ENCODE data around the gene TRNT1. TPM values are rescaled to one million over a fixed set of nuclear protein-coding genes. Genes with fewer than 3 reads are reported as not detected.
A peak's percentile ranks its signal among the peaks of the same experiment; 100 is the strongest.

Gene TRNT1
- 33.9 and 42.8 TPM in 2 replicates for total RNA-seq (2014; rRNA removed; shearing (Covaris generic))
- 25.2 and 36.4 TPM in 2 replicates for polyA plus RNA-seq (2016; fragmentation: Nextera tagmentation; extraction: Ambion mirVana)
- long read RNA-seq, transcript TRNT1-201 (8 exons, 2,276 nt): major isoform, 12 of 20 reads
- long read RNA-seq, partial matches to known transcripts: 4 of 20 reads
- long read RNA-seq, other reads (novel, unspliced or antisense): 4 of 20 reads

DNA sequence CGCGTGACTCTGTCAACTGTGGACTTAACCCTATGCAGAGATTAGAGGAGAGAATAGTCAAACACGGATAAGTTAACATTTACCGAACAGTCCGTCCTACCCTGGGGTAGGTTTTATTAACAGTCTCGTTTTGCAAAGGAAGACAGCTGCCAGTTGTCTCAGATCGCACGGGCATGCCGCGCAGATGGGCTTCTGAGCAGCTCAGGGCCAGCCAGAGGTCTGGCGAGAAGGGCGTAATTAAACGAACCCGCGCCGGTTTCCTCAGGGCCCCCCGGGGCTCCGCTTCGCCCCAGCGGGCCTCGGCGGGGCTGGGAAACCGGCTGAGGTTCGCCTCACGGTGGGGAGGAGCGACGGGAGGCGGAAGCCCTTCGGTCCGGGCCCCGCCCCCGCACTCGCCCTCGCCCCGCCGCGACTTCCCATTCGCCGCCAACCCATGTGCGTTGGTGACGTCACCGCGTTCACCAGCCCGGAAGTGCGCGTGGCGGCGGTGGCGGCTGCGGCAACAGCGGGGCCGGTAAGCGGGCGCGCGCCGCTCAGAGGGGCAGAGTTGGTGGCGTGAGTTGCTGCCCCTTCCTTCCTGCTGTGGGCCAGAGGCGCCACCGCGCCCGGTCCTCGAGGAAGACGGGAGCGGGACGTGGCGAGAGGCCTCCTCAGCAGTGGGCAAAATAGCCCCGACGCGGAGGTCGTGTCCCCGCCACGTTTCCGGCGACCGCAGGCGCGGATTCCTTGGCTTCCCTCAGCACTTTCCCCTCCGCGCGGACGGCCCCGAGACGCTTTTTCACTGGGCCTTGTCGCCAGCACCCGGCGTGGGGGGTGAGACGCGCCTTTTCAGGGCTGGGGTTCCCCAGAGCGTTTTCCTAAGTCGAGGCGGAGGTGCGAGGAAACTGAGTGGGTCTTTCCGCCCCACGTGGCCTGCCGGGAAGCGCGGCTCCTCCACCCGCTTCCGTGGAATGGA lies at the start of gene TRNT1:
Gene TRNT1 (plus strand): TSS at position 464 of the 955 bp plus-strand sequence. CDS start 2,101 bp downstream, outside the sequence.
- H3K4me3 ChIP-seq: peak within 1 kb of the TSS; percentile 97
- H3K4me2 ChIP-seq: peak within 1 kb of the TSS; percentile 99
- Mint-ChIP-seq H3K36me3 (ENCODE audit: low read depth) (peaks cover 37% of the 10 kb centered on the region), H3K27ac (peak within 1 kb of the TSS; percentile 83), H3K9me3 (peaks cover 45% of the 10 kb centered on the region), H3K27me3 (ENCODE audit: insufficient read depth, low read depth, poor library complexity) (peaks cover 6% of the 10 kb centered on the region), H3K4me1 (peaks cover 6% of the 10 kb centered on the region; the same call in 2 of the 3 replicates), H3K4me3 (peak within 1 kb of the TSS; percentile 96)
- DNase-seq (ENCODE audit: low spot score) (peak; percentile 97), ATAC-seq (peak; percentile 95)
- peak within 1 kb of the TSS; percentile 92 for H2AFZ ChIP-seq
- TF ChIP-seq, protein P1, sequence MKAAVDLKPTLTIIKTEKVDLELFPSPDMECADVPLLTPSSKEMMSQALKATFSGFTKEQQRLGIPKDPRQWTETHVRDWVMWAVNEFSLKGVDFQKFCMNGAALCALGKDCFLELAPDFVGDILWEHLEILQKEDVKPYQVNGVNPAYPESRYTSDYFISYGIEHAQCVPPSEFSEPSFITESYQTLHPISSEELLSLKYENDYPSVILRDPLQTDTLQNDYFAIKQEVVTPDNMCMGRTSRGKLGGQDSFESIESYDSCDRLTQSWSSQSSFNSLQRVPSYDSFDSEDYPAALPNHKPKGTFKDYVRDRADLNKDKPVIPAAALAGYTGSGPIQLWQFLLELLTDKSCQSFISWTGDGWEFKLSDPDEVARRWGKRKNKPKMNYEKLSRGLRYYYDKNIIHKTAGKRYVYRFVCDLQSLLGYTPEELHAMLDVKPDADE (IDR thresholded peaks at IDR 0.05): peak; percentile 63; the same call in 1 of the 2 replicates
- no peak for TF ChIP-seq ZNF114 (CRISPR knock-in tag; IDR thresholded peaks at IDR 0.05)
- TF ChIP-seq POLR2AphosphoS5 (IDR thresholded peaks at IDR 0.05; ENCODE audit: low read depth): peak; percentile 89
- TF ChIP-seq CREB1 (CRISPR knock-in tag; IDR thresholded peaks at IDR 0.05; ENCODE audit: low read depth): peak; percentile 97
- no peaks in the 10 kb centered on the region for H3K9me2 ChIP-seq (ENCODE audit: insufficient read depth)
- no peaks in the 10 kb centered on the region for H3K27me3 ChIP-seq (ENCODE audit: insufficient read depth)
- peaks cover 6% of the 10 kb centered on the region; the same call in 1 of the 2 replicates for H3K4me1 ChIP-seq (ENCODE audit: insufficient read depth)
- H3K79me2 ChIP-seq (replicated peaks; ENCODE audit: insufficient read depth): peaks cover 31% of the 10 kb centered on the region
- peak within 1 kb of the TSS; percentile 76 for H3K27ac ChIP-seq (ENCODE audit: low read depth)
- peaks cover 26% of the 10 kb centered on the region for H3K36me3 ChIP-seq (ENCODE audit: insufficient read depth)
- peaks cover 7% of the 10 kb centered on the region; the same call in 1 of the 2 replicates for H3F3A ChIP-seq (replicated peaks; ENCODE audit: low read depth)
- 0 out of 2 replicates have a peak, but pooled peaks cover 7% of the 10 kb centered on the region for H4K20me1 ChIP-seq (replicated peaks; ENCODE audit: insufficient read depth)

DNA sequence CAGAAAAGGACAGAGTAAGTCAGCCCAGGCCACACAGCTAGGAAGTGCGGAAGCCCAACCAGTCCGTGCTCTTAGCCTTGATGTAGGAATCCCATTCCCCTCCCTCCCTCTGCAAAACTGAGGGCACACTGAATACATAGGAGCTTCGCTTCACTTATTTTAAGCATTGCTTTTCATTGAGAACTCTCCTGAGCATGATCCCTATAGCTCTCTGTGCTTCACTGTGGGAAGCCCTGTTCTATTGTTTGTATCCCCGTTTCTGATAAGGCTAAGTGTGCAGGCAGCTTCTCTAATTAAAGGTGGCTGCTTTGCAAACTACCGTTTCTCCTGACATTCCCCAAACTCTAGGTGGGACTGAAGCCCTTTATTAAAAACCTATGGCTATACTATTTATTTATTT lies 46.4 kb upstream of the TRNT1 start:
- H3K4me2 ChIP-seq: peak overlapping the region; percentile 54
- H3K36me3 ChIP-seq (ENCODE audit: insufficient read depth): no peaks in the 10 kb centered on the region
- no peaks in the 10 kb centered on the region for H3F3A ChIP-seq (replicated peaks; ENCODE audit: low read depth)
- no peaks in the 10 kb centered on the region for H4K20me1 ChIP-seq (replicated peaks; ENCODE audit: insufficient read depth)
- no peaks in the 10 kb centered on the region for H3K79me2 ChIP-seq (replicated peaks; ENCODE audit: insufficient read depth)
- peaks cover 97% of the 10 kb centered on the region for H3K9me3 Mint-ChIP-seq
- H3K27me3 Mint-ChIP-seq (ENCODE audit: insufficient read depth, low read depth, poor library complexity): no peaks in the 10 kb centered on the region
- H3K9me2 ChIP-seq (ENCODE audit: insufficient read depth): no peaks in the 10 kb centered on the region
- DNase-seq (ENCODE audit: low spot score) (peak; percentile 25), ATAC-seq (no peak)
- no peak overlapping the region for H3K4me3 Mint-ChIP-seq
- H3K27ac ChIP-seq (ENCODE audit: low read depth): no peak overlapping the region
- H3K27ac Mint-ChIP-seq: no peak overlapping the region
- H3K27me3 ChIP-seq (ENCODE audit: insufficient read depth): no peaks in the 10 kb centered on the region
- H3K4me1 Mint-ChIP-seq: no peaks in the 10 kb centered on the region
- H3K4me1 ChIP-seq (ENCODE audit: insufficient read depth): peaks cover 32% of the 10 kb centered on the region
- peaks cover 26% of the 10 kb centered on the region for H3K36me3 Mint-ChIP-seq (ENCODE audit: low read depth)
- H3K4me3 ChIP-seq: no peak overlapping the region
- peak overlapping the region; percentile 91 for H2AFZ ChIP-seq
- TF ChIP-seq STAT1 (IDR thresholded peaks at IDR 0.05; ENCODE audit: unreplicated experiment) (no peak), EZH2phosphoT487 (IDR thresholded peaks at IDR 0.05; ENCODE audit: unreplicated experiment) (no peak), ZNF114 (CRISPR knock-in tag; IDR thresholded peaks at IDR 0.05) (no peak), EZH2 (IDR thresholded peaks at IDR 0.05; ENCODE audit: low read depth, unreplicated experiment) (no peak), NANOG (IDR thresholded peaks at IDR 0.05; ENCODE audit: borderline replicate concordance) (no peak), ZNF331 (CRISPR knock-in tag; IDR thresholded peaks at IDR 0.05; ENCODE audit: low read depth) (no peak)
- TF ChIP-seq, protein P1 (IDR thresholded peaks at IDR 0.05): no peak
- TF ChIP-seq, protein P2, sequence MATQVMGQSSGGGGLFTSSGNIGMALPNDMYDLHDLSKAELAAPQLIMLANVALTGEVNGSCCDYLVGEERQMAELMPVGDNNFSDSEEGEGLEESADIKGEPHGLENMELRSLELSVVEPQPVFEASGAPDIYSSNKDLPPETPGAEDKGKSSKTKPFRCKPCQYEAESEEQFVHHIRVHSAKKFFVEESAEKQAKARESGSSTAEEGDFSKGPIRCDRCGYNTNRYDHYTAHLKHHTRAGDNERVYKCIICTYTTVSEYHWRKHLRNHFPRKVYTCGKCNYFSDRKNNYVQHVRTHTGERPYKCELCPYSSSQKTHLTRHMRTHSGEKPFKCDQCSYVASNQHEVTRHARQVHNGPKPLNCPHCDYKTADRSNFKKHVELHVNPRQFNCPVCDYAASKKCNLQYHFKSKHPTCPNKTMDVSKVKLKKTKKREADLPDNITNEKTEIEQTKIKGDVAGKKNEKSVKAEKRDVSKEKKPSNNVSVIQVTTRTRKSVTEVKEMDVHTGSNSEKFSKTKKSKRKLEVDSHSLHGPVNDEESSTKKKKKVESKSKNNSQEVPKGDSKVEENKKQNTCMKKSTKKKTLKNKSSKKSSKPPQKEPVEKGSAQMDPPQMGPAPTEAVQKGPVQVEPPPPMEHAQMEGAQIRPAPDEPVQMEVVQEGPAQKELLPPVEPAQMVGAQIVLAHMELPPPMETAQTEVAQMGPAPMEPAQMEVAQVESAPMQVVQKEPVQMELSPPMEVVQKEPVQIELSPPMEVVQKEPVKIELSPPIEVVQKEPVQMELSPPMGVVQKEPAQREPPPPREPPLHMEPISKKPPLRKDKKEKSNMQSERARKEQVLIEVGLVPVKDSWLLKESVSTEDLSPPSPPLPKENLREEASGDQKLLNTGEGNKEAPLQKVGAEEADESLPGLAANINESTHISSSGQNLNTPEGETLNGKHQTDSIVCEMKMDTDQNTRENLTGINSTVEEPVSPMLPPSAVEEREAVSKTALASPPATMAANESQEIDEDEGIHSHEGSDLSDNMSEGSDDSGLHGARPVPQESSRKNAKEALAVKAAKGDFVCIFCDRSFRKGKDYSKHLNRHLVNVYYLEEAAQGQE (IDR thresholded peaks at IDR 0.05; ENCODE audit: unreplicated experiment): no peak
- TF ChIP-seq, protein P3, sequence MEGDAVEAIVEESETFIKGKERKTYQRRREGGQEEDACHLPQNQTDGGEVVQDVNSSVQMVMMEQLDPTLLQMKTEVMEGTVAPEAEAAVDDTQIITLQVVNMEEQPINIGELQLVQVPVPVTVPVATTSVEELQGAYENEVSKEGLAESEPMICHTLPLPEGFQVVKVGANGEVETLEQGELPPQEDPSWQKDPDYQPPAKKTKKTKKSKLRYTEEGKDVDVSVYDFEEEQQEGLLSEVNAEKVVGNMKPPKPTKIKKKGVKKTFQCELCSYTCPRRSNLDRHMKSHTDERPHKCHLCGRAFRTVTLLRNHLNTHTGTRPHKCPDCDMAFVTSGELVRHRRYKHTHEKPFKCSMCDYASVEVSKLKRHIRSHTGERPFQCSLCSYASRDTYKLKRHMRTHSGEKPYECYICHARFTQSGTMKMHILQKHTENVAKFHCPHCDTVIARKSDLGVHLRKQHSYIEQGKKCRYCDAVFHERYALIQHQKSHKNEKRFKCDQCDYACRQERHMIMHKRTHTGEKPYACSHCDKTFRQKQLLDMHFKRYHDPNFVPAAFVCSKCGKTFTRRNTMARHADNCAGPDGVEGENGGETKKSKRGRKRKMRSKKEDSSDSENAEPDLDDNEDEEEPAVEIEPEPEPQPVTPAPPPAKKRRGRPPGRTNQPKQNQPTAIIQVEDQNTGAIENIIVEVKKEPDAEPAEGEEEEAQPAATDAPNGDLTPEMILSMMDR (conservative IDR thresholded peaks at IDR 0.05; ENCODE audit: low read depth in 2 of 2): no peak
